ENCODE data around the gene CD48.

Gene CD48

DNA sequence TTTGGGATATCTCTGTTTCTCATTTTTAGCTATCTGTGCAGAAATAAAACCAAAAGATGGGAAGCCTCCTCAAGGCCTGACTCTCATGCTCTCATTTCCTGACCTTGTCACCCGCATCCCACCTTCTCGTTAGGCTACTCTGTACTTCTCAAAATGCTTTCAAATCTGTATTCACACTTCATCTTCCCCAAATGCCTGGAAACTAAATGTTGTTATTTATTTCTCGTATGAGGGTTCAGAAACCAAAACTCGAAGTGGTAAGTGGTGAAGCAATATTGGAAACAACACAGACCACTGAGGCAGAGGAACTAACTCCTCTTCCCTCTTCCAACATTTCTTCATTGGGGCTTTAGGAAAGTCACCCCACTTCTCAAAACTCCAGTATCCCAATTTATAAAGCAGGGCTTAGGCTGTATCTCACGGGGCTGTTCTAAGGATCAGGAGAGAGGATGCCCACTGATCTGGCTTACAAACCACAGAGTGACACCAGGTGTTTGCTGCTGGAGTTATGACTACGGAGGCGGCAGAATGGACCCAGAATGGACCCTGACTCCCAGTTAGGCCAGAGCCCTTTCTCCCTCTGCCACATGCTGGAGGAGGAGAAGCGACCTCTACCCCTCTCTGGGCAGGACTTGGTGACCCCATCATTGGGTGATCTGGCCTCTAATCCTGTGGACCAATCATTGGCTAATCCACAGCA, 31.0 kb upstream of the CD48 start:
- no peak for DNase-seq (ENCODE audit: extremely low read depth, low read depth)

DNA sequence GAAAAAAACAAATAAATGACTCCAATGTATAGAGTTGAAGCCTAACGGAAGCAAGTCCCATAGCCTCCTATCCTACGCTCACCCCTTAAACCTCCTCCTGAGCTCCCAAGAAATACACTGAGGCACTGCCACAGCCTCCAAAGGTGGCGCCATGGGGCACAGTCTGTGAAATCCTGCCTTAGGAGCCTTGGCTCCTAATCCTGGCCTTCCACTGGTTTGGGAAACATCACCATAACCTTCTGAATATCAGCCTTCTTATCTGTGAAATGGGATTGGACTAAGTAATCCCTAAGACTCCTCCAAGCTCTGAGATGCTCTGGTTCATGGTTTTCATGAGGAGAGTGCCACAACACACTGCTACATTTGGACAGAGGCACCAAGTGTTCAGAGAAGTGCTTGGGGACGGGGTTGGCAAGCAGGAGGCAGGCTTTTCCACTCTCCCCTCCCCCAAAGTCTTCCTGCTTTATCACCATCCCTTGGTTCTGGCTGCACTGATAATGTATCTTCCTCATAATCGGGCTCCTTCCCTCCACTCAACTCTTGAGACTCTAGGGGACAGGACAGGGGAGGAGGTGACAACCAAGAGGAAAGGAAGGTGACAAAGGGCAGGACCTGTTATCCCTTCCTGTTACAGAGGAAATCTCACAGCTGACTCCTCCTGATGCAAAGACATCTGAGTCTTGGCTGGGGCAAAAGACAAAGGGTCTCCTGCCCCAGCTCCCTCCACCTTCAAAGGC, 30.2 kb upstream of the CD48 start:
- TF ChIP-seq, protein P1, sequence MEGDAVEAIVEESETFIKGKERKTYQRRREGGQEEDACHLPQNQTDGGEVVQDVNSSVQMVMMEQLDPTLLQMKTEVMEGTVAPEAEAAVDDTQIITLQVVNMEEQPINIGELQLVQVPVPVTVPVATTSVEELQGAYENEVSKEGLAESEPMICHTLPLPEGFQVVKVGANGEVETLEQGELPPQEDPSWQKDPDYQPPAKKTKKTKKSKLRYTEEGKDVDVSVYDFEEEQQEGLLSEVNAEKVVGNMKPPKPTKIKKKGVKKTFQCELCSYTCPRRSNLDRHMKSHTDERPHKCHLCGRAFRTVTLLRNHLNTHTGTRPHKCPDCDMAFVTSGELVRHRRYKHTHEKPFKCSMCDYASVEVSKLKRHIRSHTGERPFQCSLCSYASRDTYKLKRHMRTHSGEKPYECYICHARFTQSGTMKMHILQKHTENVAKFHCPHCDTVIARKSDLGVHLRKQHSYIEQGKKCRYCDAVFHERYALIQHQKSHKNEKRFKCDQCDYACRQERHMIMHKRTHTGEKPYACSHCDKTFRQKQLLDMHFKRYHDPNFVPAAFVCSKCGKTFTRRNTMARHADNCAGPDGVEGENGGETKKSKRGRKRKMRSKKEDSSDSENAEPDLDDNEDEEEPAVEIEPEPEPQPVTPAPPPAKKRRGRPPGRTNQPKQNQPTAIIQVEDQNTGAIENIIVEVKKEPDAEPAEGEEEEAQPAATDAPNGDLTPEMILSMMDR (IDR thresholded peaks at IDR 0.05; ENCODE audit: low read depth, low read length) = no peak
- no peak for DNase-seq (ENCODE audit: extremely low read depth, low read depth)

More for the DNA sequence above, 31.0 kb upstream of the CD48 start:
- TF ChIP-seq, protein P1 (IDR thresholded peaks at IDR 0.05; ENCODE audit: low read depth, low read length) = no peak

DNA sequence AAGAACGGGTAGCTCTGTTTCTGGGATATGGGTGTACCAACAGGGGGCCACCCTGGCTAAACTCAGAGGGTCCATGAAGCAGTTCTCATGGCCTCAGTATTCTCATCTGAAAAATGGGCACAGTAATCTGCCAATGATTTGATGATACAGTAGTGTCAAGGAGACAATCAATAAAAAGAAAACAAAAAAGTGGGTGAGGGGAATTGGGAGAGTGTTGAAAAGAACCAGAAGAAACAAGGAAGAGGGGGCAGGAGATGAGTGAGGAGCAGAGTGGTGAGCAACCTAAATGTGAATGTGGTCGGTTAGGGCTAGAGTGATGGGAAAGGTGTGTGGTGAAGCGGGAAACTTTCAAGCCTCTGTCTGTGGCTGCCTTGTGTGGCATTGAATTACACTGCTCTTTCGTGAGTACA, 29.5 kb upstream of the CD48 start:
- TF ChIP-seq, protein P1 (IDR thresholded peaks at IDR 0.05; ENCODE audit: low read depth, low read length) = no peak
- no peak for DNase-seq (ENCODE audit: extremely low read depth, low read depth)

DNA sequence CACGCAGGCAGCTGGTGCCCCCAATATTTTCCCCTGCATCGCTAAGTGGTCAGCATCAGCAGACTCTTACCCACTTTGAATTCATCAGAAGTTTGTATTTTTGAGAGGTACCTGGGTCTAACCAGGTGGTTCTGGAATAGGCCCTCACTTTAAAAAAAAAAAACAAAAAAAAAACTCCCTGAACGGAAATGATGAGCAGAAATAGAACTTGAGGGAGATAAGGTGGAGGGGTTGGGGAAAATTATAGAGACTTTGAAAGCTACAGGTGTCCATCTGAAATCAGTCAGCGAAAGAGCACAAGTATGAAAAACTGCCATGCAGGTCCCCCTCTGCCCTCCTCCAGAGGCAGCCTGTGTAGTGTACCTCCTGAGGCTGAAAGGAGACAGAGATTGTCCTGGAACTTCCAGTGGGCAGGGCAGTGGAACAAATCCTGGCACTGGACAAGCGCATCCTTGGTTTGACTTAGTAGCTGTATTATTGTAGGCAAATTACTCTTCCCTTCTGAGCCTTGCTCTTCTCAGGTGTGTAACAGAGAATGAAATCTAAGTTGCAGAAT, 28.6 kb upstream of the CD48 start:
- no peak for DNase-seq (ENCODE audit: extremely low read depth, low read depth)
- TF ChIP-seq, protein P1 (IDR thresholded peaks at IDR 0.05; ENCODE audit: low read depth, low read length) = no peak

DNA sequence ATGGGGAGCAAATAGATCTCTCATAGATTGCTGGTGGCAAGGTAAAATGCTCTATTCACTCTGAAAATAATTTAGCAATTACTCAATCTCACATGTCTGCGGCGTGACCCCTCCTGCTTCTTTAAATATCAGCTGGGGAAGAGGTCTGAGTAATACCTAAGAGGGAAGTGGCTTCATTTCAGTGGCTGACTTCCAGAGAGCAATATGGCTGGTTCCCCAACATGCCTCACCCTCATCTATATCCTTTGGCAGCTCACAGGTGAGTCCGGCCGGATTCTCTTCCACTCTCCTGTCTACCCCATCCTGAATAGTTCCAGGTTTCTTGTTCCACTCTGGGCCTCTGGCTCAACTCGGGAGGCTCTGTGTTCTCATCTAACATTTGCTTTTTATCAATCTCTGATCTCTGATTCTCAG, 27.5 kb upstream of the CD48 start, which contains the start of gene SLAMF7:
Gene SLAMF7 (plus strand): TSS at position 150 of the 414 bp plus-strand sequence. CDS start 55 bp downstream, at position 205.
- TF ChIP-seq, protein P1 (IDR thresholded peaks at IDR 0.05; ENCODE audit: low read depth, low read length) = no peak
- no peak for DNase-seq (ENCODE audit: extremely low read depth, low read depth)

DNA sequence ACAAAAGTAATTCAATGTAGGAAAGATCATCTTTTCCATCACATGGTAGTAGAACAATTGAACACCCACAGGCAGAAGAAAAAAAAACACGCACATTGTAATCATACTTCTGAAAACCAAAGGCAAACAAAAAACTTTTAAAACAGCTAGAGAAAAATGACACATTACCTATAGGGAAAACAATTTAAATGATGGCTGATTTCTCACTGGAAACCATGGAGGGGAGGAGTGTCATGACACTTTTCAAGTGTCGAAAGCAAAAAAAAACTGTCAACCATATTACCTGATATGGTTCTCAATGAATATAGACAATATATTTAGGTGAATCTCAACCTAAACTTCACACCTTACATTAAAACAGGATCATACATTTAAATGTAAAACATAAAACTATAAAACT, 26.6 kb upstream of the CD48 start:
- no peak for DNase-seq (ENCODE audit: extremely low read depth, low read depth)
- TF ChIP-seq, protein P1 (IDR thresholded peaks at IDR 0.05; ENCODE audit: low read depth, low read length) = no peak

DNA sequence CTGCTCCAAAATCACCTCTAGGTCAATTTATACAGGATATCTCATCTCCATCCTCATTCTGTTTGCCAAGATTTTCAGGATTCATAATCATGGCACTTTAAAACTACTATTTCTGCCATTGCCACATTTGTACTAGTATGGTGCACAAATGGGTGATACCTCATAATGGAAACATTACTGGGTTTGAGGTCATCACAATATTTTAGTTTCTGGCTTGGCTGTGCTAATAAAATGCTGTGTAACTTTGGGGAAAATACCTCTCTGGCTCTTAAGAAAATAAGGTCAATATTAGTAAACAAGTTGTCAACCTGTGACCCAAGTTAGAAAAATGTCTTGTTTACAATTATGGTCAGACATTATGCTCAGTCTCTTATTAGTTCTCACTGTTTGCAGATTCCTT, 22.7 kb upstream of the CD48 start:
- TF ChIP-seq, protein P1 (IDR thresholded peaks at IDR 0.05; ENCODE audit: low read depth, low read length) = no peak
- DNase-seq (ENCODE audit: extremely low read depth, low read depth) = no peak
